Measurements from ENCODE around the gene ZBBX.

Gene ZBBX

GRCh38 chr3:167318306-167318705 is 61.8 kb downstream of the ZBBX start:
- no peak for TF ChIP-seq CTCF (IDR thresholded peaks at IDR 0.05; ENCODE audit: borderline replicate concordance, control extremely low read depth, extremely low read depth, insufficient read depth, missing control alignments)
- no peak for DNase-seq (ENCODE audit: low spot score)
- in situ Hi-C loops (cut with MboI; ENCODE audit: low sequenced_read_pairs, unreplicated experiment) = no loop called here

- in situ Hi-C loops (cut with MboI; ENCODE audit: low sequenced_read_pairs, unreplicated experiment) = no loop called here
- no peak for DNase-seq (ENCODE audit: low spot score)
- no peak for TF ChIP-seq CTCF (IDR thresholded peaks at IDR 0.05; ENCODE audit: borderline replicate concordance, control extremely low read depth, extremely low read depth, insufficient read depth, missing control alignments)
Measured at GRCh38 chr3:167306319-167306718, 73.8 kb downstream of the ZBBX start.

GRCh38 chr3:167305340-167305890 is 74.7 kb downstream of the ZBBX start:
- no peak for DNase-seq (ENCODE audit: low spot score)
- TF ChIP-seq CTCF (IDR thresholded peaks at IDR 0.05; ENCODE audit: borderline replicate concordance, control extremely low read depth, extremely low read depth, insufficient read depth, missing control alignments) = no peak
- in situ Hi-C loops (cut with MboI; ENCODE audit: low sequenced_read_pairs, unreplicated experiment) = no loop called here

- DNase-seq (ENCODE audit: low spot score) = no peak
- no peak for TF ChIP-seq CTCF (IDR thresholded peaks at IDR 0.05; ENCODE audit: borderline replicate concordance, control extremely low read depth, extremely low read depth, insufficient read depth, missing control alignments)
- in situ Hi-C loops (cut with MboI; ENCODE audit: low sequenced_read_pairs, unreplicated experiment) = no loop called here
Measured at GRCh38 chr3:167304077-167304476, 76.0 kb downstream of the ZBBX start.

GRCh38 chr3:167302678-167303077 is 77.4 kb downstream of the ZBBX start:
- in situ Hi-C loops (cut with MboI; ENCODE audit: low sequenced_read_pairs, unreplicated experiment) = no loop called here
- no peak for TF ChIP-seq CTCF (IDR thresholded peaks at IDR 0.05; ENCODE audit: borderline replicate concordance, control extremely low read depth, extremely low read depth, insufficient read depth, missing control alignments)
- no peak for DNase-seq (ENCODE audit: low spot score)

GRCh38 chr3:167300207-167300606 is 79.9 kb downstream of the ZBBX start:
- in situ Hi-C loops (cut with MboI; ENCODE audit: low sequenced_read_pairs, unreplicated experiment) = no loop called here
- no peak for DNase-seq (ENCODE audit: low spot score)
- TF ChIP-seq CTCF (IDR thresholded peaks at IDR 0.05; ENCODE audit: borderline replicate concordance, control extremely low read depth, extremely low read depth, insufficient read depth, missing control alignments) = no peak

- in situ Hi-C loops (cut with MboI; ENCODE audit: low sequenced_read_pairs, unreplicated experiment) = no loop called here
- no peak for DNase-seq (ENCODE audit: low spot score)
- TF ChIP-seq CTCF (IDR thresholded peaks at IDR 0.05; ENCODE audit: borderline replicate concordance, control extremely low read depth, extremely low read depth, insufficient read depth, missing control alignments) = no peak
Measured at GRCh38 chr3:167289435-167289834, 90.7 kb downstream of the ZBBX start.

Measured in GM13976 (cell line).